OCI-LY3 (cell line): Measurements from ENCODE around the gene APCDD1L.

Source experiments
- EZH2phosphoT487 ChIP-seq: fragments of 200-600 bp; shearing (Covaris generic); IDR thresholded peaks from 2 replicates; pipeline ENCODE4 v1.6.1; 2018; ENCODE audit warnings: antibody characterized with exemption, mixed run types, low read depth
- TF ChIP-seq, protein P1 (sequence below): fragments of 200-600, 300-600 bp; sonication (generic); IDR thresholded peaks from 2 replicates; pipeline ENCODE4 v1.5.1; 2014; ENCODE audit warnings: antibody characterized with exemption, low read length, low read depth

- TF ChIP-seq, protein P1, sequence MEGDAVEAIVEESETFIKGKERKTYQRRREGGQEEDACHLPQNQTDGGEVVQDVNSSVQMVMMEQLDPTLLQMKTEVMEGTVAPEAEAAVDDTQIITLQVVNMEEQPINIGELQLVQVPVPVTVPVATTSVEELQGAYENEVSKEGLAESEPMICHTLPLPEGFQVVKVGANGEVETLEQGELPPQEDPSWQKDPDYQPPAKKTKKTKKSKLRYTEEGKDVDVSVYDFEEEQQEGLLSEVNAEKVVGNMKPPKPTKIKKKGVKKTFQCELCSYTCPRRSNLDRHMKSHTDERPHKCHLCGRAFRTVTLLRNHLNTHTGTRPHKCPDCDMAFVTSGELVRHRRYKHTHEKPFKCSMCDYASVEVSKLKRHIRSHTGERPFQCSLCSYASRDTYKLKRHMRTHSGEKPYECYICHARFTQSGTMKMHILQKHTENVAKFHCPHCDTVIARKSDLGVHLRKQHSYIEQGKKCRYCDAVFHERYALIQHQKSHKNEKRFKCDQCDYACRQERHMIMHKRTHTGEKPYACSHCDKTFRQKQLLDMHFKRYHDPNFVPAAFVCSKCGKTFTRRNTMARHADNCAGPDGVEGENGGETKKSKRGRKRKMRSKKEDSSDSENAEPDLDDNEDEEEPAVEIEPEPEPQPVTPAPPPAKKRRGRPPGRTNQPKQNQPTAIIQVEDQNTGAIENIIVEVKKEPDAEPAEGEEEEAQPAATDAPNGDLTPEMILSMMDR: no peak; the same call in 1 of the 2 replicates
- TF ChIP-seq EZH2phosphoT487: no peak
Measured at GRCh38 chr20:58449681-58450221, 65.4 kb downstream of the APCDD1L start.
